IPS-11a (cell line): ENCODE data around the gene GNG4.
A peak's percentile ranks its signal among the peaks of the same experiment; 100 is the strongest.

ENCODE experiments used
- H3K4me3 ChIP-seq: one replicate; pipeline ENCODE4 v1.5.1; 2013; ENCODE audit warnings: low read depth, low read length, control low read depth

The GNG4 gene

DNA sequence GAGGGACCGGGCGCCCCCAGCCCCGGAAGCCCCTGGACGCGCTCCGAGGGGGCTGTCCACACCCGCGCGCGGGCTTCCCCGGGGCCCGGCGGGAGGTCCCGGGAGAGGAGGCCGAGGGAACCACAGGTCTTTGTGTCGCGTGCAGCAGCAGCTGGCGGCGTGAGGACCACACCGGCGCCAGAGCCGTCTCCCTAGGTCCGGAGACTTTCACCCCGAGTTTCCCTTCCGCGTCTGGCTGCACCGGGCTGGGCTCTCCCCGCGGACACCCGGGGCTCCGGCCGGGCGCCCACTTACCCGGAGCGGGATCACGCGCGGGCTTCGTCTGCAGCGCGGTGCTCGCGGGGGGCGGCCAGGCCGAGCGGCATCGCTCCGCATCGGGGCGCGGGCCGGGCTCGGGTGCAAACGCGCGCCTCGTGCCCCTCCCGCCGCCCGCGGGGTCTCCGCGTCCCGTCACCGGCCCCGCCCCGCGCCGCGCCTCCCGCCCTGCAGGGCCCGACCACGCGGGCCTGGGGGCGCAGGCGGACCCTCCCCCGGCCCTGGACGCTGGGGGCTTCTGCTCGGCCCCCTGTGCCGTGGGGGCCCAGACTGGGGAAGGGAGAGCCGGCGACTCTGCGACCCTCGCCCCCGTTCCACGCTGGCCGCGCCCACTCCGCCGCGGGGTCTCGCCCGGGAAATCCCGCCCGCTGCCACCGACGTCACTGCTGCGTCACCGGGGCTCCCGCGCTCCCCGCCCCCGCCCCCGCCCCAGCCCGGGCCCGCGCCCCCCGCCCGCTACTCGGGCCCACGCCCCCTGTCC is at the start of gene GNG4:
Gene GNG4 (minus strand): TSS at position 417 of the 796 bp plus-strand sequence. CDS start 65,946 bp downstream, outside the sequence.
- H3K4me3 ChIP-seq: peak within 1 kb of the TSS; percentile 69

- no peak overlapping the region for H3K4me3 ChIP-seq
These were observed 47.9 kb upstream of the GNG4 start for GRCh38 chr1:235697508-235697907.

GRCh38 chr1:235689356-235689755 is 39.8 kb upstream of the GNG4 start:
- H3K4me3 ChIP-seq: no peak overlapping the region

DNA sequence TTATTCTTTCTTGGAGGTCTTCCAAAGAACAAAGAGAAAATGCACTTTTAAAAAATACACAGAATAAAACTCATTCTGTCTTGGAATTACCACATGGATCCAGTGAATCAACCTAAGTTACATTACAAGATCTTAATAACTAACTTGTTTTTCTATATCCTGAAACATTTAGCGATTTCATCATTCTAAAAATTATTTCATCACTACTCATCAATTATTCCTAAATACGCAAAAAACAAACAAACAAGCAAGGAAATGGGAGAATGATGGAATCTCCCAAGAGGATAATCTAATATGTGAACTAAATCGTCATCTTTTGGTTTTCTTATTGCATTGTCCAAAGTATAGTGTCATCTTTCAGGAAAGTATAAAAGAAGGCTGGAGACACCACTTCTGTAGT is 38.5 kb upstream of the GNG4 start:
- no peak overlapping the region for H3K4me3 ChIP-seq

DNA sequence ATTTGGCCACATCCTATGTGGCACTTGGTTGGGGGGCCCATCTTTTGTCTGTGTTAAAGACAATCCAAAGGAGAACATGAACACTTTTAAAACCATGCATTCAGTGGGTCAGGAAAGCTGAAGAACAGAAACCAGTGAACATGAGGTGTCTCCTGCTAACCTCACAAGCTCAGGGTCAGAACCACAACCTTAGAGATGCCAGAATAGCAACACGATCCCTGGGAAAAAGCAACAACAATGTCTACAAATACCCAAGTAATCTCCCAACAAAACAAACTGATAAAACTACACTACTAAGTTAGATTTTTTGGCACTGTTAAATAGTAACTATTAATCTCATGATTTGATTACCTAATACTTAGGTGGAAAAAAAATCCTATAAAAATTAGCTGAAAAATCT is 34.1 kb upstream of the GNG4 start:
- no peak overlapping the region for H3K4me3 ChIP-seq

DNA sequence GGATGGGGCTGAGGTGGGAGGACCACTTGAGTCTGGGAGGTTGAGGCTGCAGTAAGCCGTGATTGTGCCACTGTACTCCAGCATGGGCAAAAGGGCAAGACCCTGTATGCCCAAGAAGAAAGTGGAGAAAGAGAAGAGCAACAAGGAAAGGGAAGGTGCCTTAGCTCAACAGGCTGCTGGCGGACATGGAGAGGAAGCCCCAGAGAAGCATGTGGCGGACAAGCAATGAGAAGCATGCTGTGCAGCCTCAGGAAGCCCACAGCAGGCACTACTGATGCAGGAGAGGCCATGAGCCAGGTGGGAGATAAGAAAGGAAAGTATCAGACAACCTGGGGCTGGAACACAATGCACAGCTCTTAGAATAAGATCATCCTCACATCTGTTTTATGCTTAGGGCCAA is 32.6 kb upstream of the GNG4 start:
- H3K4me3 ChIP-seq: no peak overlapping the region

DNA sequence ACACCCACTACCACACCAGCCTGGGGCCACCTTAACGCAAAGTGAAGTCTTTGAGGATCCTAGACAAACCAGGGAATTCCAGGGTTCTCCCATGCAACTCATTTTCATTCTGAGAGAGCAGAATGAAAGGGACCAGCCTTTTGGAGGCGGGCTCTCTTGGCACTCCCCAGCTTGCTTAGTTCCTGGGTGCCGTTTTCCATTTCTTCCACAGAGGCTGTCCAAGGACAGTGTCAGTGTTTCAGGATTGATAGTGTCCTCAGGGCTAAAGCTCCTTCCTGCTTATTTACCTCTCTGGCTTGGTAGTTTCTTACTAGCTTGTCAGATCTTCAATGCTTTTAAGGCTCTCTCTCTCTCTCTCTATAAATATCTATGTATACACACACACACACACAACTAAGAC is 30.1 kb upstream of the GNG4 start:
- H3K4me3 ChIP-seq: no peak overlapping the region

GRCh38 chr1:235679005-235679404 is 29.4 kb upstream of the GNG4 start:
- no peak overlapping the region for H3K4me3 ChIP-seq

DNA sequence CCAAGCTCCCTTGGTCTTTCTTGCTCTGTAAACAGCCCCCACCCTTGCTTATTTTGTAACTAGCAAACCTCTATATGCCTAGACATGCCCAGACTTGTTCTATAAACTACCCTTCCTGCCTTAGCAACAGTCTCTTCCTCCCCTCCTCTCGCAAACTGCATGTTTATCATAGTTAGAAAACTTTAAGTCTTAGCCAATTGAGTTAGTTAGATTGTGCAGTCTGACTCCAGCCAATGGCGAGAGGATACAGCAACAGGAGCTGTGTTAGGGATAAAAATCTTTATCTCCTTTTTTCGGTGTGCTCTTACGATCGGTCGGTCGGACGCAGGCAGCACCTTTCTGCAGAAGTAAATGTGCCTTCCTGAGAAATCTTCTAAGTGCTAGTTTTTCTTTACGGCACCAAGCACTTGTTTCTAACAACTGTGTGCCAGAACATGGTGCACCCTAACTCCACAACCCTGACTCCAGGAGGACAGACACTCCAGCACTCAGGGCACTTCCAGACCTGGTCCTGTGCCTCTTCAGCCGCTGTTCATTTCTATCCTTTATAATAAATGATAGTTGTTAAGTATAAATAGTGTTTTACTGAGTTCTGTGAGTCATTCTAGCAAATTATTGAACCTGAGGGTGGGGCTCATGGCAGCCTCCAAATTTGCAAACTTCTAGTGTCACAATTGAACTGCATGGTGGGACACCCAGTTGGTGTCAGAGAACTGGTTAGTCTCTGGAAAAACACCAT is 25.7 kb upstream of the GNG4 start:
- H3K4me3 ChIP-seq: no peak overlapping the region

- H3K4me3 ChIP-seq: no peak overlapping the region
These were observed 24.4 kb upstream of the GNG4 start for GRCh38 chr1:235673981-235674380.

- no peak overlapping the region for H3K4me3 ChIP-seq
These were observed 22.4 kb upstream of the GNG4 start for GRCh38 chr1:235671992-235672391.

GRCh38 chr1:235670157-235670776 is 20.7 kb upstream of the GNG4 start:
- H3K4me3 ChIP-seq: no peak overlapping the region

DNA sequence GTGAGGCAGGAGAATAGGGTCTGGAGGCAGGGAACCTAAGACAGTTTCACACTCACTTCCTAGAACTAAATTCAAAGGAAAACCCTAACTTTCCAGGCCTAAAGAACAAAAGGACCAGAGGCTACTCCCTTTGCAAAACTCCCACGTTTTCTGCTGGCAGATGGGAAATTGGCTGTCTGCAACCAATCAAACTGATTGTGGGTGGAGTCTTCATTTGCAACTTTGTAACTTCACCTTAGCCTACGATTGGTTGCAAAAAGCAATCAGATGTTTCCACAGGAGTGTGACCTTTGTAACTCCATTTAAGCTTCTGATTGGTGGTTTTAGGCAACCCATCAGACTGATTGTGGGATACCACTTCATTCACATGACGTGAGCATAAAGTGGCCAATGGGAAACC is 19.7 kb upstream of the GNG4 start:
- H3K4me3 ChIP-seq: no peak overlapping the region

- H3K4me3 ChIP-seq: no peak overlapping the region
These were observed 14.0 kb upstream of the GNG4 start for GRCh38 chr1:235663628-235664027.

DNA sequence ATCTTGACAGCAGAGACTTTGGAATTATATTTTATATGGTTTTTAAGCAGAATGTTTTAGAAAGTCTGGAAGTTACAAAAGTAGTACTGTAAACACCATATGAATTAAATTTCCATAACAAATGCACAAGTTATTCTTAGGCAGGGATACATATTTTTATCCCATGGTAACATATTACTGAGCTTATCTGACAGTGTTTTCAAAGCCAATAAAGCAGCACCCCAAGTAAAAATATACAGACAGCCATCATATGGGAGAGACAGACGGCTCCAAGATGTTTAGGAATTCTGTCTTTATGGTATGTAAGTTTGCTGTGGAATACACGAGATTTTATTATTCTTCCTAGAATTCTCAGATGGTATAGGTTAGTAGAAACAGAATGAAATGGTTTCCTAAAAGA is 12.0 kb upstream of the GNG4 start:
- H3K4me3 ChIP-seq: no peak overlapping the region

- no peak overlapping the region for H3K4me3 ChIP-seq
These were observed 9.7 kb upstream of the GNG4 start for GRCh38 chr1:235659186-235659771.

- H3K4me3 ChIP-seq: no peak overlapping the region
These were observed 8.4 kb upstream of the GNG4 start for GRCh38 chr1:235657747-235658526.

DNA sequence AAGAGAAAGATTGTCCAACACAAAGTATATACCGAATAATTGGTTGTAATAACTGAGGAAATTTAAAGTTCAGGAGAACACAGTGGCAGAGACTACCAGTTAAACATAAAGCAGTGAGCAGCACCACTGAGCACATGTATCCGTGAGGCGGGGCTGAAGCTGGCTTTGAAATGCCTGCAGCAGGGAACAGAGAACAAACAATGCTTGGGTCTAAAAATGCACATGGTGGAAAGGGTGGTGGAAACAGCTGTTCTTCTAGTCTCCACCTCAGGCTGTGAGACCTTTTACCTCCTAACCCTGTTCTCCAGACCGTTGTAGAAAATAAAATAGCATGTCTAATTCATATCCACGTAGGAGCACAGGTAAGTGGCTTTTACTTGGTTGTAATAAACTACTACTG is 7.7 kb upstream of the GNG4 start:
- no peak overlapping the region for H3K4me3 ChIP-seq

DNA sequence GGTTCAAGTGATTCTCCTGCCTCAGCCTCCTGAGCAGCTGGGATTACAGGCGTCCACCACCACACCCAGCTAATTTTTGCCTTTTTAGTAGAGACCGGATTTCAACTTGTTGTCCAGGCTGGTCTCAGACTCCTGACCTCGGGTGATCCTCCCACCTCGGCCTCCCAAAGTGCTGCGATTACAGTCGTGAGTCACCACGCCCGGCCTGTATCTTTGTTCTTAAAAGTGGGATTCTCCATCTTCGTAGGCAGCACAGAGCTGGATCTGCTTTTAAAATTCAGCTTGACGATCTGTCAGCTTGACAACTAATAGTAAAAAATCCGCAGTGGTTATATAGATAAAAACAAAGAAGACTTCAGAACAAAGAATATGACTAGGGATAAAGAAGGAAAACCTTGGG is 2.8 kb upstream of the GNG4 start:
- H3K4me3 ChIP-seq: no peak overlapping the region

DNA sequence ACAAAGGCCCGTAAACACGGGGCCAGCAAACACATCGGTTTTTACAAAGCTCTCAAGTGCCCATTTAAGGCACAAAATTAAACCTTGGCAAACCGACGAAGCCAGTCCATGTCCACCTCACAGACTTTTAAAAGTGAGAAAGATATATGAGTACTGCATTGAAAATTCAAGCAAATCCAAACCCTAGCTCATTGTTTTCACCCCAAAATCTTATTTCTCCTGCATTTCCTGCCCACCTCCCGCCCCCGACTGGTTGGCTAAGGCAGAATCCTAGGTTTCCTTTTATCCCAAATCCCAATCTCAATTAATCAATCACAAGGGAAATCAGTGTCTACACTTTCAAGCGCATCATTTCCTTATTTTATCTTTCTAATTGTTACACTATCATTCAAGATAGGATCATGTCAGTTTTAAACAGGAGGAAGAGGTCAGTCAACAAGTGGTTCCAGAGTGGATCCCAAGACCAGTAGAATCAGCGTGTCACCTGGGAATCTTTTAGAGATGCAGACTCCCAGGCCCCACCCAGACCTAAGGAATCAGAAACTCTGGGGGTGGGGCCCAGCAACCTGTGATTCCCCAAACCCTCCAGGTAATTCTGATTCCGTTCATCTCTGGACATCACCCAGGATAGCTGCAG is 1.7 kb upstream of the GNG4 start:
- peak overlapping the region; percentile 33 for H3K4me3 ChIP-seq
